Tibial nerve (tissue), 4 donors: Measurements from ENCODE around the gene MEGF8.

Experiments used
- CTCF ChIP-seq, 5 experiments: fragments of 200-600 bp in 3 of 5; fragments of 450-650 bp in 2 of 5; sonication (generic) in 3 of 5; IDR thresholded peaks; one replicate each; pipeline ENCODE4 v1.5.1; 2016 to 2019; ENCODE audit warnings: antibody characterized with exemption in 5 of 5, mild to moderate bottlenecking in 3 of 5, moderate library complexity in 2 of 5
- EP300 ChIP-seq, 2 donors: sonication (generic); formaldehyde crosslinking; IDR thresholded peaks; one replicate each; pipeline ENCODE4 v1.6.1; 2017; ENCODE audit warnings: antibody characterized with exemption in 2 of 2, mild to moderate bottlenecking in 1 of 2
- POLR2A ChIP-seq, 2 donors: fragments of 450-650 bp; IDR thresholded peaks; one replicate each; pipeline ENCODE4 v1.6.1; 2017; ENCODE audit warnings: antibody characterized with exemption in 2 of 2, mild to moderate bottlenecking in 2 of 2, moderate library complexity in 2 of 2

- TF ChIP-seq CTCF (IDR thresholded peaks at IDR 0.05) (no peak), EP300 (IDR thresholded peaks at IDR 0.05) (no peak), POLR2A (IDR thresholded peaks at IDR 0.05) (no peak)
These were observed 21.6 kb upstream of the MEGF8 start for GRCh38 chr19:42303876-42304275.
